DMS79 (cell line): Measurements from ENCODE around the gene GTPBP3.
A peak's percentile ranks its signal among the peaks of the same experiment; 100 is the strongest.
"Not testable (repeated sequence)": the region's sequence is repeated elsewhere in the genome, so short reads cannot be mapped to it uniquely, and the experiment has no call there.

Experiments used
- DNase-seq: peaks from one replicate; lab custom pipeline; 2025; lab: John Stamatoyannopoulos, UW

The GTPBP3 gene

GRCh38 chr19:17341845-17342244 is 4.5 kb downstream of the GTPBP3 start:
- DNase-seq, result no peak

GRCh38 chr19:17346109-17346671 is 8.8 kb downstream of the GTPBP3 start:
- no peak for DNase-seq

GRCh38 chr19:17347361-17347760 is 10.0 kb downstream of the GTPBP3 start:
- no peak for DNase-seq

GRCh38 chr19:17347877-17348276 is 10.5 kb downstream of the GTPBP3 start:
- no peak for DNase-seq

GRCh38 chr19:17348700-17349099 is 11.3 kb downstream of the GTPBP3 start:
- peak; percentile 17 for DNase-seq

- no peak for DNase-seq
Observed at GRCh38 chr19:17351815-17352435, 14.6 kb downstream of the GTPBP3 start.

- DNase-seq, result no peak
Observed at GRCh38 chr19:17352608-17353280, 15.4 kb downstream of the GTPBP3 start.

- no peak for DNase-seq
Observed at GRCh38 chr19:17353386-17353785, 16.0 kb downstream of the GTPBP3 start.

GRCh38 chr19:17357078-17357666 is 19.8 kb downstream of the GTPBP3 start:
- DNase-seq, result no peak

- DNase-seq, result no peak
Observed at GRCh38 chr19:17357724-17358123, 20.4 kb downstream of the GTPBP3 start.

- no peak for DNase-seq
Observed at GRCh38 chr19:17358395-17358794, 21.0 kb downstream of the GTPBP3 start.

GRCh38 chr19:17359905-17360800 is 22.8 kb downstream of the GTPBP3 start:
- no peak for DNase-seq

- DNase-seq, result not testable (repeated sequence)
Observed at GRCh38 chr19:17363852-17364605, 26.7 kb downstream of the GTPBP3 start.

- DNase-seq, result no peak
Observed at GRCh38 chr19:17365361-17365760, 28.0 kb downstream of the GTPBP3 start.

- no peak for DNase-seq
Observed at GRCh38 chr19:17370026-17370587, 32.8 kb downstream of the GTPBP3 start.

GRCh38 chr19:17376935-17377600 is 39.7 kb downstream of the GTPBP3 start, which contains the start of gene PLVAP:
Gene PLVAP (minus strand): TSS chr19:17377342. CDS start chr19:17377288, 54 bp downstream.
- no peak for DNase-seq

GRCh38 chr19:17378271-17378670 is 40.9 kb downstream of the GTPBP3 start:
- no peak for DNase-seq

GRCh38 chr19:17379221-17379631 is 41.9 kb downstream of the GTPBP3 start:
- DNase-seq, result no peak

- DNase-seq, result no peak
Observed at GRCh38 chr19:17380426-17381138, 43.2 kb downstream of the GTPBP3 start.
